ENCODE measurements around the gene ESPL1. TPM values are rescaled to one million over a fixed set of nuclear protein-coding genes. Genes with fewer than 3 reads are reported as not detected.
A peak's percentile ranks its signal among the peaks of the same experiment; 100 is the strongest.

The ESPL1 gene
- total RNA-seq (1 to 10 TPM; 1.7 to 7.2 (median 4.7) TPM), polyA plus RNA-seq (1 to 10 TPM in 1 of 3 donors, under 1 TPM in 2; 0.85 to 1.9 (median 0.93) TPM)
- long read RNA-seq, donor 1, result 0 reads
- long read RNA-seq, donor 2, partial matches to known transcripts, result 0 of 1 reads
- long read RNA-seq, donor 2, other reads (novel, unspliced or antisense), result 0 of 1 reads

- WGBS, 5 donors, result 0 to 1% (median 1%) methylated on average over 42 to 58 of the region's 58 CpGs
- TF ChIP-seq POLR2A (IDR thresholded peaks at IDR 0.05), result no peak
- peak; percentile 62 to 86 (median 74) for TF ChIP-seq POLR2AphosphoS5 (IDR thresholded peaks at IDR 0.05)
- TF ChIP-seq, protein P1, sequence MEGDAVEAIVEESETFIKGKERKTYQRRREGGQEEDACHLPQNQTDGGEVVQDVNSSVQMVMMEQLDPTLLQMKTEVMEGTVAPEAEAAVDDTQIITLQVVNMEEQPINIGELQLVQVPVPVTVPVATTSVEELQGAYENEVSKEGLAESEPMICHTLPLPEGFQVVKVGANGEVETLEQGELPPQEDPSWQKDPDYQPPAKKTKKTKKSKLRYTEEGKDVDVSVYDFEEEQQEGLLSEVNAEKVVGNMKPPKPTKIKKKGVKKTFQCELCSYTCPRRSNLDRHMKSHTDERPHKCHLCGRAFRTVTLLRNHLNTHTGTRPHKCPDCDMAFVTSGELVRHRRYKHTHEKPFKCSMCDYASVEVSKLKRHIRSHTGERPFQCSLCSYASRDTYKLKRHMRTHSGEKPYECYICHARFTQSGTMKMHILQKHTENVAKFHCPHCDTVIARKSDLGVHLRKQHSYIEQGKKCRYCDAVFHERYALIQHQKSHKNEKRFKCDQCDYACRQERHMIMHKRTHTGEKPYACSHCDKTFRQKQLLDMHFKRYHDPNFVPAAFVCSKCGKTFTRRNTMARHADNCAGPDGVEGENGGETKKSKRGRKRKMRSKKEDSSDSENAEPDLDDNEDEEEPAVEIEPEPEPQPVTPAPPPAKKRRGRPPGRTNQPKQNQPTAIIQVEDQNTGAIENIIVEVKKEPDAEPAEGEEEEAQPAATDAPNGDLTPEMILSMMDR (IDR thresholded peaks at IDR 0.05 in 8 of 11, conservative IDR thresholded peaks at IDR 0.05 in 3 of 11), result peak in 9 of 11 experiments; percentile 34 to 69 (median 53)
- peaks cover 0 to 6% (median 0%) of the 10 kb centered on the region in 6 donors for H3K36me3 ChIP-seq
- H3K27me3 ChIP-seq (replicated peaks in 1 of 7), result no peaks in the 10 kb centered on the region
- peak within 1 kb of the TSS; percentile 44 to 92 (median 72) for H3K4me3 ChIP-seq
- H3K27ac ChIP-seq, result peak within 1 kb of the TSS; percentile 51 to 80 (median 68)
- no peaks in the 10 kb centered on the region for H3K9me3 ChIP-seq
- peak; percentile 91 for DNase-seq
- peaks cover 5 to 34% (median 23%) of the 10 kb centered on the region in 6 donors for H3K4me1 ChIP-seq
- intact Hi-C loops (cut with DNase I; ENCODE audit: low total_unique reads), result no loop called here
These were observed at the start of gene ESPL1 for GRCh38 chr12:53267999-53268629. Gene ESPL1, plus strand, starts transcription at chr12:53268299. Its CDS starts 468 bp downstream, at chr12:53268767.

- Histone ChIP-seq H3K4me3 (peak overlapping the region; percentile 75 to 93 (median 80)), H3K36me3 (peaks cover 0 to 15% (median 4%) of the 10 kb centered on the region in 6 donors), H3K9me3 (no peaks in the 10 kb centered on the region), H3K4me1 (peaks cover 50 to 97% (median 86%) of the 10 kb centered on the region in 6 donors), H3K27me3 (replicated peaks in 1 of 7) (peaks cover 0 to 5% (median 0%) of the 10 kb centered on the region in 7 donors), H3K27ac (peak overlapping the region; percentile 75 to 98 (median 98))
- intact Hi-C loops (cut with DNase I; ENCODE audit: low total_unique reads), result no loop called here
- 42 to 82% (median 65%) methylated on average over 24 to 30 of the region's 30 CpGs for WGBS, 5 donors
- peak; percentile 77 for DNase-seq
- TF ChIP-seq POLR2AphosphoS5 (IDR thresholded peaks at IDR 0.05) (no peak), POLR2A (IDR thresholded peaks at IDR 0.05) (no peak)
- TF ChIP-seq, protein P1 (IDR thresholded peaks at IDR 0.05 in 8 of 11, conservative IDR thresholded peaks at IDR 0.05 in 3 of 11), result no peak
These were observed 49.4 kb upstream of the ESPL1 start for GRCh38 chr12:53218551-53219291.

DNA sequence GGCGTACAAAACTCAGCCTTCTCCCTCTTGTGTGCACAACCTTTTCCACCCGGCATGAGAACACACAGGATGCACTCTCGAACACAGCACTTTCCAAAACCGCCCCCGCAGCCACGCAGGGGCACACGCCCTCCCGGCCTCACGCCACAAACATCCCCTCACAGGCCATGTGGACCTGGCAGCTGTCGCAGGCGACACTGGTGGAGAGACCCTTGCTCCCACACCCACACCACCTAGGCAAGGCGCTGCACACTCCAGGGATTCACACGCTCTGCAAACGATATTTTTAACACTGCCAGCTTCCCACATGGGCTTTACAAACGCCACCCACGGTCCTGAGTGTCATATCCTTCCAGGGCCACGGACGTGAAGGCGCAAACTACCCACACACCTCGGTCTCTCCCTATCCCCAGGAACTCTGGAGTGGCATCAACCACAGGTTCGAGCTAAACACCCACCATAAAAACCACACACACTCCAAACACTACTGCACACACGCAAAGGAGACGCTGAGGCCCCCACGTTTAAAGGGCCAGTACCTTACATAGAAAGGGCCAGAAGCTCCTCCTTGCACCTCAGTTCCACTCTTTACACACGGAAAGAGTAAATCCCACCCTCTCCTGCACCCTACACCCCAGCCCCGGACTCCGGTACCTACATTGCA lies 48.7 kb upstream of the ESPL1 start:
- H3K4me1 ChIP-seq, result peaks cover 48 to 97% (median 85%) of the 10 kb centered on the region in 6 donors
- peaks cover 0 to 5% (median 0%) of the 10 kb centered on the region in 7 donors for H3K27me3 ChIP-seq (replicated peaks in 1 of 7)
- peaks cover 0 to 8% (median under 1%) of the 10 kb centered on the region in 6 donors for H3K36me3 ChIP-seq
- WGBS, 5 donors, result 8 to 19% (median 14%) methylated on average over 8 to 27 of the region's 27 CpGs
- H3K9me3 ChIP-seq, result no peaks in the 10 kb centered on the region
- TF ChIP-seq POLR2AphosphoS5 (IDR thresholded peaks at IDR 0.05), result peak; percentile 44 to 74 (median 71)
- no peak for TF ChIP-seq POLR2A (IDR thresholded peaks at IDR 0.05)
- DNase-seq, result peak; percentile 86
- peak overlapping the region; percentile 75 to 98 (median 98) for H3K27ac ChIP-seq
- intact Hi-C loops (cut with DNase I; ENCODE audit: low total_unique reads), result no loop called here
- peak overlapping the region; percentile 75 to 93 (median 80) for H3K4me3 ChIP-seq

All from spleen (tissue), 13 donors.